ENCODE measurements around the gene CRADD.

GRCh38 chr12:93832131-93832530 lies 155.0 kb downstream of the CRADD start:
- TF ChIP-seq CTCF (IDR thresholded peaks at IDR 0.05), result no peak
- no peak for TF ChIP-seq POLR2AphosphoS5 (IDR thresholded peaks at IDR 0.05)
- TF ChIP-seq POLR2A (IDR thresholded peaks at IDR 0.05), result no peak
- no peak for TF ChIP-seq EP300 (IDR thresholded peaks at IDR 0.05)
